Keratinocyte (primary cell): ENCODE data around the gene VEZT.

Experiments
- EZH2 ChIP-seq: IDR thresholded peaks from one replicate; pipeline ENCODE4 v1.6.1; 2012; ENCODE audit warnings: inconsistent platforms, mild to moderate bottlenecking, low read length, moderate library complexity
- TF ChIP-seq, protein P1 (sequence below), 3 experiments: IDR thresholded peaks in 1 of 3; conservative IDR thresholded peaks in 1 of 3; optimal IDR thresholded peaks in 1 of 3; 2 replicates in 2 of 3; 3 replicates in 1 of 3; pipeline versions ENCODE3 to v1.5.1; 2011; ENCODE audit warnings: low read length in 3 of 3, mild to moderate bottlenecking in 3 of 3, moderate library complexity in 2 of 3, control low read depth in 1 of 3, inconsistent platforms in 1 of 3; ENCODE audit not compliant: insufficient read depth in 2 of 3; ENCODE audit errors: extremely low read depth in 1 of 3

DNA sequence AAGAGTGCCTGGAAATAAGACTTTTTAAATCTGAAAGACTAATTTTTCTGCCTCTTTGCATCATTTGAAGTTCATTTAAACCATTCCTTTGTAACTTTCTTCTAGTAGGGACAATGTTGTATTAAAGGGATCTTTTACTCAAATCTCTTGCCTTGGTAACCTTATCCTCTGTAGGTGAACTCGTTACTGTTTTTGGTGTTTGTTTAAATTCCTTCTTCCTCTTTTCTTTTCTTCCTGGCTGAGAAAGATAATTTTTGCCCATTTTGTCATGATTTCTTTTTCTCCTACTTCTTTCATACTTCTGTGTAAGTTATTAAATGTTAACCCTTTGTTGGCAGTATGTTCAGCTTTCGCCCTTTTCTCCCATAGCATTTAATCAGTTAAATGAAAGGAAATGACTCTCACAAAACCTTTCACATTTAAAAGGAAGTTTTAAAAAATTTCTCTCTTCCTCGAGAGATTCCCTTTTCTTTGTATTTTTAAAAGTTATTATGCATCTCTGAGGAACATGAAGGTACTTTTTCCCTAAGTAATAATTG is 10.3 kb downstream of the VEZT start:
- TF ChIP-seq, protein P1, sequence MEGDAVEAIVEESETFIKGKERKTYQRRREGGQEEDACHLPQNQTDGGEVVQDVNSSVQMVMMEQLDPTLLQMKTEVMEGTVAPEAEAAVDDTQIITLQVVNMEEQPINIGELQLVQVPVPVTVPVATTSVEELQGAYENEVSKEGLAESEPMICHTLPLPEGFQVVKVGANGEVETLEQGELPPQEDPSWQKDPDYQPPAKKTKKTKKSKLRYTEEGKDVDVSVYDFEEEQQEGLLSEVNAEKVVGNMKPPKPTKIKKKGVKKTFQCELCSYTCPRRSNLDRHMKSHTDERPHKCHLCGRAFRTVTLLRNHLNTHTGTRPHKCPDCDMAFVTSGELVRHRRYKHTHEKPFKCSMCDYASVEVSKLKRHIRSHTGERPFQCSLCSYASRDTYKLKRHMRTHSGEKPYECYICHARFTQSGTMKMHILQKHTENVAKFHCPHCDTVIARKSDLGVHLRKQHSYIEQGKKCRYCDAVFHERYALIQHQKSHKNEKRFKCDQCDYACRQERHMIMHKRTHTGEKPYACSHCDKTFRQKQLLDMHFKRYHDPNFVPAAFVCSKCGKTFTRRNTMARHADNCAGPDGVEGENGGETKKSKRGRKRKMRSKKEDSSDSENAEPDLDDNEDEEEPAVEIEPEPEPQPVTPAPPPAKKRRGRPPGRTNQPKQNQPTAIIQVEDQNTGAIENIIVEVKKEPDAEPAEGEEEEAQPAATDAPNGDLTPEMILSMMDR (optimal IDR thresholded peaks at IDR 0.05 in 1 of 3, IDR thresholded peaks at IDR 0.05 in 1 of 3, conservative IDR thresholded peaks at IDR 0.05 in 1 of 3; ENCODE audit: extremely low read depth in 1 of 3, insufficient read depth in 2 of 3, low read length in 3 of 3): no peak
- no peak for TF ChIP-seq EZH2
